NCI-H128 (cell line): ENCODE measurements around the gene VMAC.

Experiments
- DNase-seq: peaks from one replicate; lab custom pipeline; 2025; ENCODE audit not compliant: unreplicated experiment; lab: John Stamatoyannopoulos, UW

The VMAC gene

DNA sequence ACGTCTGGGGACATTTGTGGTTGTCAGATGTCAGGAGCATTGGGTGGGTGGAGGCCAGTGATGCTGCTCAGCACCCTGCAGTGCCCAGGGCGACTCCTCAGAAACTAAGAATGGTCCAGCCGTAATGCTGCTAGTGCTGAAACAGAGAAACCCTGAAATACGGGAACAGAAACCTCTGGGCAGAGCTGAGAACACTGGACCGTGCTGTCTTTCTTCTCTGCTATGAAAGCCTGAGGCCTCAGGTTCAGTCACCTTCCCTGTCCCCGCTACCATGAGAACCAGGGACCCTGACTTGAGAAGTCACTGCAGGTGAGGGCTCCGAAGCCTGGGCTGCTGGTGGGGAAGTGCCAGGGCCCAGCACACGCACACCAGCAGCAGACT is 22.8 kb downstream of the VMAC start:
- DNase-seq: no peak

DNA sequence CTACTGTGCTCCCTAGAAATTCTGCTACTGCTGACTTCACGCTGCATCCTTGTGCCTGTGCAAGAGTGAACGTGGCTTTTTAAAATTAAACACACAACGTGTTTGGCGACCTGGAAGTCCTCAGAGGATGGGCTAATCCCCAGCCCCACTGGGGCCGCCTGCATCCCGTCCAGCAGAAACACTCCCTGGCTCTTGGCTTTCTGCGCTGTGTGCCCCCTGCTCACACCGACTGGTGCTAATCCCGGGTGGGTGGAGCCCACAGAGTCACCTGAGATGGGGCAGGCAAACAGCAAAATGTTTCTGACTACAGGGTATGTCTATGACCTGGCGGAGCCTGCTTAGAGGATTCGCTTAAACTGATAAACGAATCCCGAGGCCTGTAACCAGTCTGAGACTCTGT is 24.5 kb downstream of the VMAC start:
- no peak for DNase-seq

DNA sequence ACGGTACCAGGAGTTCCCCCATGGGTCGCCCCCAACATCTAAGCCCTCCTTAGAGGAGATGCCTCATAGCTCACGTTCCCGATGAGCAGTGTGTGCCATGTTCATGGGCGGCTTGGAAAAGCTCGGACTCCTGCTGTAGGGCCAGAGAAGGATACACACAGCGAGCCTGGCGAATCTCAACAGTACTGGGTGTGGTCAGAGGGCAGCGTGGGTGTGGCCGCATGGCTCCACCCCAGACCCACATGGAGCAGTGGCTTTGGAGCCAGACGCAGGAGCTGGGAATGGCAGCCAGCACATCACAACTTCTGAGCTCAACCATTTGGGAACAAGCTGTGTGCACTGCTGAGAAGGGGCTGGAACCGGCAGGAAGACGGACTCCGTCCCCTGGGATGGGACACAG is 25.0 kb downstream of the VMAC start:
- no peak for DNase-seq

DNA sequence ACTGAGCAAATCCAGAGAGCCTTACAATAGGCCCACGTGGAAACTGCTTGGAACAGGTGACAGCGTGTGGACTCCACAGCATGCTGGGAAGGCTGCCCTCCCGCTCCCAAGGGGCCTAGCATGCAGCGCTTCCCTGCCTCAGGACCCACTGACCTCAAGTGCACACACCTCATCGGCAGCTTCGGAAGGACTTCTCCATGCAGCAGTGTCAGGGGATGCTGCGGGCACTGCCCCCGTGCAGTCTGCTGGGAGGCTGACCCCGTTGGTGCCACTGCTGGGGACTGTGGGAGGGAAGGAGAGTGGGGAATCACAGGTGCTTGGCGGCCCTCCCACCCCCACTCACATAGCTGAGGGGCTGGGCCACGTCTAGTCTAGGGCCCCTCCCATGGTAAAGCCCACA is 26.6 kb downstream of the VMAC start:
- no peak for DNase-seq

DNA sequence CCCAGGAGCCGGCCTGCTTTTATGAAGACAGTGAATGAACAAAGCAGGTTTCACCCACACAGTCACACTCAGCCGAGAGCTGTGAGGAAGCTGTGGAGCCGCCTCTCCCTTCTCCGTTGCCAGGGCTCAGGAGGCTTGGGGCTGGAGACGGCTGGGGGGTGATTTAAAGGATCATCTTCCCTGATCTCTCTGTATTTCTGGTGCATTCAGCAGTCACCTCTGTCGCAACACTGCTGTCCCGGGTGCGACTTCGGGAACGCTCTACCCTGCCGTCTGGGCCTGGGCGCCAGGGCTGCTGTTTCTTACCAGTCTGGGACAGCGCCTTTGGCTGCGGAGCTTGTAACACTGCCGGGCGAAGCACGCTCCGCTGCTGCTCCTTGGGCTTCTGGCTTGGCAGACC is 27.5 kb downstream of the VMAC start:
- no peak for DNase-seq

DNA sequence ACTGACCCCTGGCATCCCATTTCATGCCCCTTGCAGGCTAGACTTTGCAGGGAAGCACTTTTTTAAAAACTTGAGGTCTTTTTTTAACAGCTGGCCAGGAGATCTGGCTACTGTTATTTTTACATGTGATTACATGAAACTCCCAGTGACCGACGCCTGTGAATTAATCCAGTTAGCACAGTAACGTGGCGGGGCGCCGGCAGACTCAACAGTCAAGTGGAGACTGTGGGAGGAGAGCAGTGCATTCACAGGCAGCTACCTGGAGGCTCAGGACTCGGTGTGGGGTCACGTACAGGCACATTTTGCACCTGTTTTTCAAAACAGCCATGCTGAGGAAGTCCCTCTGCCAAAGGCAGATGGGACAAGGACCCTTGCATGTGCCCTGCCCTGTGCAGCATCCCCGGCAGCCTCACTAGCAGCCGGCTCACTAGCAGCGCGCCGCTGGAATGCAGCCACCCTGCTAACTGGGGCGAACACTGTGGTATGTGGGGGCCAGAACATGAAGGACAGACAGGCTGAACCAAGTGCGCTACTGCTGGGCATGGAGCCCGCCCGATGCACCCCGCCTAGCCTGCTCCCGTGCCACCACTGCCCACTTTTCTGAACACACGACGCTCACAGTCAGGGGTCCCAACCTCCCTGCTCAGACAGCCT is 28.1 kb downstream of the VMAC start:
- DNase-seq: no peak

DNA sequence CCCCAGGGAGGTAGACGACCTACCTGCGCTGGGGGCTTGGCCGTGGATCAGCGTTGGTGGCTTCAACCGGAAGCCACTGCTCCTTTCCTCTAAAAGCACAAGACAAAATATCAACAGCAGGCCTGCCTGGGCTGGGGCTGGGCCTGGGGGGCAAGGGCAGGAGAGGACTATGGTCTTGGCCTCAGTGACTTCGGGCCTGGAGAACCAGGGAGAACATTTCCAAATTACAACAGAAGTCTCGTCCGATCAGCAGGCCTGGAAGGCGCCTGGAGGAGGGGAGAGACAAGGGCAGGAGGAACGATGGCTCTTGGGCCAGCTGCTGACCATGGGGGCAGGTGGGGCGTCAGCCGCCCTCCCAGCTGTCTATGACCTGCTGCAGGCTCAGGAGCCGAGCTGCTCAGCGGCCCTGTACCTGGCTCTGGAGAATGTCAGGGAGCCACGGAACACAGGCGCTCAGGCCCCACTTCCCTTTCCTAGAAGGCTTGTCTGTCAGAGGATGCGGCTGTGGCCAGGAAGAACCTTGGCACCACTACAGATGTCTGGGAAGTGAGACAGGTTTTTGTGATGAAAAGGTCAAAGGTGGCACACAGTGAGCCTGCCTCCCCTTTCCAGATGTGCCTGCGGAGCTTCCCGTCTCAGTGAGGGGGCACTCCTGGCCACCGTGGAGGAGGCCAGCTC is 28.9 kb downstream of the VMAC start:
- no peak for DNase-seq

DNA sequence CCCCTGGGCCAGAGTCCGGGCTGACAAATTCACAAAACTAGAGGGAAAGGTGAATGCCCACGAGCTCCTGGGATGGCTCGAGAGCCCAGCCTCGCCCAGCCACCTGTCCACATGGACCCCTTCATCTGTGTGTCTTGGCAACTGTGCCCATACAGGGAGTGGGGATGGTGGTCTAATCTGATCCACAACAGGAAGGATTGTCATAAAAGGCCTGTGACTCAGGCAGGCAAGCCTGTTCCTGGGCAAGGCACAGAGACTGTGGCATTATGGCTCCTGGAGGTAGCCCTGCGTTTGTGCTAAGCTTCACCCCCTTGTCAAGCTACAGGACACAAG is 29.4 kb downstream of the VMAC start:
- no peak for DNase-seq

DNA sequence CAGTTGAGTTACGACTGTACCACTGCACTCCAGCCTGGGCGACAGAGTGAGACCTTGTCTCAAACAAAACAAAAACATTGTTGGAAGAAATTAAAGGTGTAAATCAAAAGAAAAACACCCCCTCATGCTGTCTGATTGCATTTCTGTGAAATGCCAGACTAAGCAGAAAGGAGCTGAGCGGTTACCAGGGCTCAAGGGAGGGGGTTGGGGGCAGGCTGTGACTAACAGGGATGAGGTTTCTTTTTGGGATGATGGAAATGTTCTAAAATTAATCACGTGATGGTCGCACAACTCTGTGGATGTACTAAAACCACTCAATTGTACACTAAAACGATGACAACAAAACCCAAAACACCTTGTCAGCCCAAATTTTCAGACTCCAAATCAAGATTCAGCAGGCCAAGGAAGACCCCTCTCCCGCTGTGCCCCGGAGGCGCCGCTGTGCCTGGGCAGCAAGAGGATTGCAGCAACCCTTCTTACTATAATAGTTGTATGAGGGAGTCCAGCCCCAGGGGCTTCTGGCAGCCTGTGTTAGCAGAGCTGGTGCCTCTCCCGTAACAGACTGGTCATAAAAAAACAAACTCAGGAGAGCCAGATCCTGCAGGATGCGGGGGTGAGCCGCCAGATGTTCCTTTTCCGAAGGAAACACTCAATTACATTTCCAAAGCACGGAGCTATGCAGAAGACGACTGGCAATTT is 30.3 kb downstream of the VMAC start:
- no peak for DNase-seq

DNA sequence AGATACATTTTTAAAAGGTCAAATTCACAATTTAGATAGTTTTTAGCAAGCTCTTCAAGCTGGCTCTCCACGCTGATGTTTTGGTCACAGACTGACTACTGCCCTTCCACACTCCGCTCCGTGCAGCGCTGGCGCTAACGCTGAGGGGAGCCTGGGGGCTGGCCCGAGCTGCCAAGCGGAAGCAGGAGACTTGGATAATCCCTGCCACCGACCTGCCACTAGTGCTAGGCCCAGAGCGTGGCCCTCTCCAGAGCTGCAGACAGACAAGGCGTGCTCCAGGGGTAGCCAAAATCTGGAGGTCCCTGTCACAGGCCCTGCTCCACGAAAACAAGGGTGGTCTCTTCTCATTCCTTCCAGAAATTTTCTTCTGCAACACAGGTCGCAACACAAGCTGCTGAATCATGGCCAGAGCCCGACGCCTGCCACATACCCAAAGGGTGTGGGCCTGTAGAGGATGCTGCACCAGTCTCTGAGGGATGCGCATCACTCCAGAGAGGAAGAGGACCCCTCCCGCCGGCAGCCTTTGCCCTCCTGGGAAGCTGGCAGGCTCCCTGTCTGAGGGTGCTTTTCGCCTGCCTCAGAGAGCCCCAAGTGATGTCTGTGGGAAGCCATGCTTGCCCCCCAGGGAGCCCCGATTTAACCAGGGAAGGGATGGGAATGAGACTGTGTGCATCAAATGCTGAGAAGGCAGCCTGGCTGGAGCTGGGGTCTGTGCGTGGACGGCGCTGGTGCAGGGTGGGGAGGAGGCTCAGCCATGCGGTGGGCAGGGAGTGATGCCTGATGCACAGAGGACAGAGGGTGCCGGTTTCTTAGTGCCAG is 31.0 kb downstream of the VMAC start:
- DNase-seq: no peak

DNA sequence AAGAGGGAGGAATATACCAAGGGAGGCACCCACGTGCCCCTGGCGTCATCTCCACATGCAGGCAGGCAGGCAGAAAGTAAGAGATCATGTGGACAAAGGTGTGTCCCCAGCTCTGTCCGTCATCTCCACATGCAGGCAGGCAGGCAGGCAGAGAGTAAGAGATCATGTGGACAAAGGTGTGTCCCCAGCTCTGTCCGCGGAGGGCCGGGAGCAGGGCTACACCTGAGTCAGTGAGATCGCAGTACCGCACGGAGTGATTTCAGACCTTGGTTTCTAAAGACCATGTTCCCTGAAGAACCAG is 31.6 kb downstream of the VMAC start:
- DNase-seq: no peak

DNA sequence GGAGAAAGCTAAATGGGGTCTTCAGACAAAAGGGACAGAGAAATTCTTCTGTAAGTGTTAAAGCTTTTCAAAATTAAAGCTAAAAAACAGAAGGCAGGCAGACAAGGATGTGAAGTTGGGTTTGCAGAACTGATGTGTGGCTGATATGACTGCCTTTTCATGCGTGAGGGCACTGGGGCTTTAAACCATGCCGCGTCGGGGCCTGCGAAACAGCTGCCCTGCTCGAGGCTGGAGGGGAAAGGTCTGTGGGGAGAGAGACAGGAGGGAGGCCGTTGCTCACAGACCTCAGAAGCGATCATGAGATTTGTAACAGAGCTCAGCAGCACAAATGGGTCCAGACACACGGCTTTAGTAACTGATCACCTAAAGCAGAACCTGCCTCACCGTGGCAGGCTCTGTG is 32.9 kb downstream of the VMAC start:
- no peak for DNase-seq

DNA sequence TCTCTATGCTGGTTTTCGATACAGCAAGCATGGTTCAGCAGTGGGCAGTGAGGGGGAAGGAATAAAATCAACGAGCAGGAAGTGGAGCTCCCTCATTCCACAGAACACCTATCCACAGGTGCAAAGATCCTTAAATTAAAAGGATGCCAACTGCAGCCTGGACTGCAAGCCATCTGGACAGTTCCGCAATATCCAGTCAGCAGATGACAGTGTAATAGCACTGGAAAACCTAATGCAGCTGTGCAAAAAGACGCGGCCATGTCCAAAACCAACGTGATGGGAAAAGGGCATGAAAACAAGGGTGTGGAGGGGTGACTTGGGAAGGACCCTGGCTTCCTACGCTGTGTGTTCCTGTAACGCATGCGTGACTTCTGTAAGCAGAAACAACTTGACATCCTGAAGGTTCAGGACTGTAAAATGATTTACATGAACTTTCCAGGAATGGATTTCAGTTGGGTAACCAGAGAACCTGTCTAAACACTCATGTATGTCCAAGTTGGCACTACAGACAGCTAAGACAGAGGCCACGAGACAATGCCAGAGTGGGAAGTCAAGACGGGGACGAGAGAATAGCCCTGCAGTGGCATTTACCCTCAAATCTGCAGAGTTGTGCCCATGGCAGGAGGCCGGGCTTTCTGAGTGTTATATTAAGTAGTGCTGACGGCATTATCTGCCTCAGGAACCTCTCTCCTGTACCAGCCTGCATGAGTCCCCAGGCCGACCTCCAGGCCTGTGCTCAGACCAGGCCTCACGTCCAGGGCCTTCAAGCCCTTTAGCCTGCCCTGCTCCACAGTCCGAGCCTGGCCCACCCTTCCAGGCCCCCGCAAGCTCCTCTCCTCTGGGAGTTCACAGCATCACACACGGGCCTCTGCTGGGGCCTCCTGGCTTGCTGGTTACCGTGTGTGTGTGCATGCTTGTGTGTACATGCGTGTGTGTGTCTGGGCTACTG is 35.9 kb downstream of the VMAC start:
- no peak for DNase-seq

DNA sequence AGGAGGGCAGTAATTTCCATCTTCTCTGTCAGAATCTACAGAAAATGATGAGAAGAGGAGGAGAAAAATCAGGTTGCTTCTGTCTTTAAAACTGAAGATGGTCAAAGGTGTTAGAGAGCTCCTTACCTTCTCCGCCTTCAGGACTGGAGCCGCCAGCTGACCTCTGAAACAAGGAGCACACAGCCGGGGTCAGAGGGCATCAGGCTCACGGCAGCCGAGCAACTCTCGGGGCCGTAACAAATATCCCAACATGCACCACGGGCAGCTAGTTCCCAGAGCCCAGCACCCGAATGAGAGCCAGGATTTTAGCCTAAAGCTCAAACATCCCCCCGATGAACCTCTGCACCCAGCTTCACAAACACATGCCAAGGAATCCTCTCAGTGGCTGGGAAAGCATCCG is 37.0 kb downstream of the VMAC start:
- DNase-seq: no peak

DNA sequence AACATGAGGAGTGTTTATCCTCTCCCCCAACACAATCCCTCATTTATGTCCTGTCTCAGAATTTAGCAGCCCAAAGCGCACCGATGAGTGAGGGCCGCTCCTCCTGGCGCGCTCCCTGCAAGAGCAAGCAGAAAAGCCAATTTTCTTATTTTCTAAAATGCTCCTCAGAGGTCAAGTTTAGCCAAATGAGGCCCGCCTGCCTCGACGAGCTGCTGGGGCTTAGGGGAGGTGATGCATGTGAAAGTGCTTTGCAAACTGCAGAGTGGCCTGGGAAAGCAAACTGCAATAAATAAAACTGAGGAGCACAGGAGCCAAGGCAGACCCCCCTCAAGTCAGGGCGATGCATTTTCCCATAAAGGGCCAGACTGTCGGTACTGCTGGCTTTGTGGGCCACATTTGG is 38.4 kb downstream of the VMAC start:
- DNase-seq: no peak

DNA sequence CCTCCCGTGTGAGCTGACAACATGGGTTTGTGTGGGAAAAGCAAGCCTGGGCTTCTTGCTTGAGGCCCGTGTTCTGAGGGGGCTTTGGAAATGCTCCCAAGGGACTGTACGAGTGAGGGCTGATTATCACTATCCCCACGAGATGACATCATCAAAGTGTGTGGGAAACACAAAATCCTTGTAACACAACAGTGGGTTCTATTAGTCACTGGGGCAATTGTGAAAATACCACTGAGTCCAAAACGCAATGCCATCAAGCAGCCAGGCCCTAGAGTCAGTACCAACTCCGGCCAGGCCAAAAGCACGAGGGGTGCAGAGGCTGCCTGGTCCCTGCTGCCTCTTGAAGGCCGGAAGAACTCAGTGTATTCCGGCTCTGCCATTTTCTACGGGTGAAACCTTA is 39.0 kb downstream of the VMAC start:
- no peak for DNase-seq

DNA sequence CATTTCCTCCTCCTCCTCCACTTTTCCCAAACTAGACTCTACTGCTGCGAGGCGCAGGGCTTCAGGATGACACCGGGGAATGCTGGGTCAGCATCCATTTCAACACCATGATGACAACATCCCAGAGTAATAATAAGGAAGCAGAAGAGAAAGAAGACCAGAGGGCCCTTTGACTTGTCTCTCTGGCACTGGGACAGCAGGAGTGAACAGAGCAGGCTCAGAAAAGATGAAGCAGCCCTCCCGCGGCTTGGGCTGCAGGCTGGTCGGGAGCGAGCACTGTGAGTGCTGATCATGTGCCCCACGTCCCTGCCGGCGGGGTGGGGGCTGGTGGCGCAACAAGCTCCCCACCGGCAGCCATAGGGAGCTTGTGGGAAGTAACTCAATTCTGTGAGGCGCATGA is 42.8 kb downstream of the VMAC start:
- no peak for DNase-seq

DNA sequence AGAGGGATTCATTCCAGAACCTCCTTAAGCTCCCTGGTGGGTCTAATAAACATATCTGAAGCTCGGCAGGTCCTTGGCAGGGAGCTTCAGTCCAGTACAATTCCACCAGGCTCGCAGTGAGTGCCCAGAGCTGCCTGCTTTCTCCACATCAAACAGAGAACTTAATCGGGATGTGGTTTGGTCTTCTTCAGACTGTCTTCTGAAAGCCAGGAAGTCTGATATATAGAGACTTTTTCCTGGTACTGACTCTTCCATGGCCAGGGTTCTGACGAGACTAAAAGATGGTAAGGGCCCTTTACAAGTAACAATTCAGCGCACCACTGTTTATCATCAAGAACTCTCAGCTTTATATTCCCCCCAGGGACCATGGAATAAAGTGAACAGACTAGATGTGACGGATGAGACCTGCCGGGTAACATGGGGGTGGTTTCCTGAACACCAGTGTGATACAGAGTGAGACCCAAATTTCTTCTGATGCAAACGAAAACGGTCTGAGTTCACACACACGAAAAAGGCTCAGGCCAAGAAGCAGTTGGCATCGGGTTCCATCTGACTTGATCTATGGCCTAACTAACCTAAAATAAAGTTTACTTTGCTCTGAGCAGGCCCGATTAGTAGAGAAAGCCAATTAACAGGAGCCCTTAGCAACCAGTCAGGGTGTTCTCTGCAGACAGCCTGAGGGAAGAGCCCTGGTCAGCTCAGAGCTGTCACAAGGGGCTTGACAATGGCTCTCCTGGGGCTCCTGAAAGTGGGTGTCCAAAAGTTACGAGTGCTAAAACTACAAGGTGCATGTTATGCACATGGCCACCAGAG is 44.3 kb downstream of the VMAC start:
- no peak for DNase-seq

DNA sequence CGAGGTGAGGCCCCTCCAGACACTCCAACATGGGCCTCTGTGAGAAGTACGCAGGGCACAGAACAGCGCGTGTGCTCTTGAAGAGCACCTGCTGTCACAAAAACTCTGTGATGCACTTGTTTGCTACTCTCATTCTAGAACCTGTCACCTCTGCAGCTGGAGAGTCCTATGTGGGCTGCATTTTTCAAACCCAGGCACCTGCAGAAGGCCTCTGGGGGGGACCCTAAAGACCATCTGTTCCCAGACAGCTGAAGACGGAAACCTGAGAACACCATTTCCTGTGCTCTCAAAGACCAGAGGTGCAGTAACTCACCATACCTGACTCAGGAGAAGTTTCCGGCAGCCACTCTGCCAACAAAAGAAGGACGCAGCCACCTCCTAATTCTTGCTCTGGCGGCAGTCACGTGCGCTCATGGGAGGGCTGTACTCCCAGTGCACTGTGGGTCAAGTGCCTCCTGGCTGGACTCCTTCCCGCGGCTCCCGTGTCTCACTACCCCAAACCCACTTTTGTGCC is 45.2 kb downstream of the VMAC start:
- DNase-seq: peak; percentile 40

DNA sequence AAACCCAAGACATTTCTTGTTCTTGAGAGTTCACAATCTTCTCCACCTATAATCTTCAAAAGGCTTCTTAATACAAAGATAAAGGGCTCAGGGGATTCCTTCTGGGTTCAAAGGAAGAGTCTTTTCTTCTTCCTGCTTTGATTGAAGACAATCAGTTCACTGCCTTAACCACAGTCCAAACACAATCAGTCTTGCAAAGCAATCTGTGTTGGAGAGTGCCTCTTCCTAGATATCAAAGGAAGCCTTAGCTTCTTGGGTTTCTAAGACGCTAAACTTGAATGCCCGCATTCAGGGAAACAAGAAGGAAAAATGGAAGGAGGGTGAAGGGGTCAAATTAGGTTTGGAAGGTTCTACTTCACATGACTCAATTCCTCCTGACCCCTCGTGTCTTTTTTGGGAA is 46.1 kb downstream of the VMAC start:
- no peak for DNase-seq
